ENCODE results near the gene RNF112.

GRCh38 chr17:19374136-19374535 is 36.9 kb upstream of the RNF112 start:
- TF ChIP-seq YY1 (IDR thresholded peaks at IDR 0.05; ENCODE audit: insufficient read depth, insufficient read length) (no peak), ZNF274 (IDR thresholded peaks at IDR 0.05; ENCODE audit: low read depth, low read length) (no peak), SUZ12 (IDR thresholded peaks at IDR 0.05; ENCODE audit: extremely low read depth, insufficient read depth, insufficient read length) (no peak)
